MM.1S (cell line): ENCODE data around the gene PRR13.

ENCODE experiments used
- EZH2 ChIP-seq: fragments of 300-600 bp; sonication (generic); optimal IDR thresholded peaks from 2 replicates; pipeline ENCODE3; 2017; ENCODE audit warnings: low read depth, mild to moderate bottlenecking, antibody characterized with exemption, low read length, mixed read lengths
- EZH2phosphoT487 ChIP-seq: fragments of 300-600 bp; sonication (generic); IDR thresholded peaks from 2 replicates; pipeline ENCODE4 v1.6.1; 2018; ENCODE audit warnings: antibody characterized with exemption, low read length
- TF ChIP-seq, protein P1 (sequence below): fragments of 300-600 bp; sonication (generic); IDR thresholded peaks from 2 replicates; pipeline ENCODE4 v1.5.1; 2016; ENCODE audit warnings: antibody characterized with exemption, low read length, mixed read lengths

DNA sequence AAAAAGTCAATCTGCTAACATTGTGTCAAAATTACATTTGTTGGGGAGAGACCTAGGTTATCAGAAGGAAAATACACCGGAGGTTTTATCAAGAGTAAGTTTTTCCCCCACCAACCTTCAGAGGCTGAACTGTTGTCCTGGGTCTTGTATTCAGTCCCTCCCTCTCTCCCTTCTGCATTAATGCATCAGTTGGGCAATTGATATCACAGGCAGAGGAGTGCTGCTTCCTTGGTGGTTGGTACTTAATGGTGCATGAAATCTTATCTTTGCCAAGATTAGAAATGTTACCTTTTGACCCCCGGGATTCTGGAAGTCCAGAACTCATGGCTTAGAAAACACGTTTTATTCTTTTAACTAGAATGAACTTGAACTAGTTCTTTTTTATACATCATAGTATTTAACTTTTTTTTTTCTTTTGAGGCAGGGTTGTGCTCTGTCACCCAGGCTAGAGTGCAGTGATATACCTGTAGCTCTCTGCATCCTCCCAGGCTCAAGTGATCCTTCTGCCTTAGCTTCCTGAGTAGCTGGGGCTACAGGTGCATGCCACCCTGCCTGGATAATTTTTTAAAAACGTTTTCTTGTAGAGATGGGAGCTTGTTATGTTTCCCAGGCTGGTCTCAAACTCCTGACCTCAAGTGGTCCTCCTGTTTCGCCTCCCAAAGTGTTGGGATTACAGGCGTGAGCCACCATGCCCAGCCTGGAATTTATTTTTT, 15.3 kb downstream of the PRR13 start:
- TF ChIP-seq, protein P1, sequence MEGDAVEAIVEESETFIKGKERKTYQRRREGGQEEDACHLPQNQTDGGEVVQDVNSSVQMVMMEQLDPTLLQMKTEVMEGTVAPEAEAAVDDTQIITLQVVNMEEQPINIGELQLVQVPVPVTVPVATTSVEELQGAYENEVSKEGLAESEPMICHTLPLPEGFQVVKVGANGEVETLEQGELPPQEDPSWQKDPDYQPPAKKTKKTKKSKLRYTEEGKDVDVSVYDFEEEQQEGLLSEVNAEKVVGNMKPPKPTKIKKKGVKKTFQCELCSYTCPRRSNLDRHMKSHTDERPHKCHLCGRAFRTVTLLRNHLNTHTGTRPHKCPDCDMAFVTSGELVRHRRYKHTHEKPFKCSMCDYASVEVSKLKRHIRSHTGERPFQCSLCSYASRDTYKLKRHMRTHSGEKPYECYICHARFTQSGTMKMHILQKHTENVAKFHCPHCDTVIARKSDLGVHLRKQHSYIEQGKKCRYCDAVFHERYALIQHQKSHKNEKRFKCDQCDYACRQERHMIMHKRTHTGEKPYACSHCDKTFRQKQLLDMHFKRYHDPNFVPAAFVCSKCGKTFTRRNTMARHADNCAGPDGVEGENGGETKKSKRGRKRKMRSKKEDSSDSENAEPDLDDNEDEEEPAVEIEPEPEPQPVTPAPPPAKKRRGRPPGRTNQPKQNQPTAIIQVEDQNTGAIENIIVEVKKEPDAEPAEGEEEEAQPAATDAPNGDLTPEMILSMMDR = no peak
- TF ChIP-seq EZH2 (no peak), EZH2phosphoT487 (no peak)
